OCI-LY7 (cell line): ENCODE data around the gene CASP10.

Experiments
- CTCF ChIP-seq: fragments of 200-600 bp; sonication (generic); conservative IDR thresholded peaks from 2 replicates; pipeline ENCODE4 v1.5.1; 2014; ENCODE audit warnings: mild to moderate bottlenecking, antibody characterized with exemption, low read length, moderate library complexity, mixed read lengths
- EZH2phosphoT487 ChIP-seq: fragments of 200-600 bp; sonication (generic); IDR thresholded peaks from 2 replicates; pipeline ENCODE4 v1.6.1; 2018; ENCODE audit warnings: low read depth, borderline replicate concordance, mild to moderate bottlenecking, mixed run types, antibody characterized with exemption, low read length, moderate library complexity, mixed read lengths

GRCh38 chr2:201261471-201261870, 78.5 kb downstream of the CASP10 start:
- no peak for TF ChIP-seq CTCF
- TF ChIP-seq EZH2phosphoT487 = no peak
